GM12878 (cell line): ENCODE results near the gene SDK2. TPM values are rescaled to one million over a fixed set of nuclear protein-coding genes. Genes with fewer than 3 reads are reported as not detected.

Experiments
- ATAC-seq: fragments of 200-7000 bp; cut with Tn5 transposase; 3 replicates; pipeline ENCODE4 v1.9.1; 2020; ENCODE audit warnings: mild to moderate bottlenecking, moderate library complexity
- BruUV-seq: library from RNA; stranded (reverse); fragments of 400-500 nt; replicated peaks from 2 replicates; lab custom pipeline; 2021; lab: Mats Ljungman, UMichigan
- CTCF ChIA-PET: fragments of 300-600 bp; sonication (Branson Sonifier 250); formaldehyde crosslinking; extraction: SDS; loops from one replicate; lab custom pipeline; 2021; ENCODE audit warnings: inconsistent platforms; lab: Yijun Ruan, JAX
- POLR2A ChIA-PET: fragments of 350-600 bp; formaldehyde crosslinking; extraction: SDS; loops from one replicate; lab custom pipeline; 2021; ENCODE audit warnings: inconsistent platforms; lab: Charles Lee
- RAD21 ChIA-PET: fragments of 300-600 bp; sonication (Branson Sonifier 250); formaldehyde crosslinking; loops from one replicate; lab custom pipeline; 2023; ENCODE audit warnings: antibody characterized with exemption; ENCODE audit not compliant: unreplicated experiment; lab: Charles Lee
- SMC1A ChIA-PET: fragments of 300-600 bp; sonication (Branson Sonifier 250); formaldehyde crosslinking; loops from one replicate; lab custom pipeline; 2023; ENCODE audit not compliant: unreplicated experiment, uncharacterized antibody; lab: Charles Lee
- DNase-seq: peaks from one replicate; pipeline ENCODE4 v3.0.0-alpha.2; 2011; ENCODE audit warnings: low read depth, low spot score
- FAIRE-seq: peaks from 3 replicates; lab custom pipeline; 2011; peaks lifted over from hg19 to GRCh38; lab: Jason Lieb, UNC
- H2AFZ ChIP-seq: 2 replicates; pipeline ENCODE4 v1.6.0; 2011; ENCODE audit warnings: low read depth, low read length, control low read depth; ENCODE audit not compliant: control insufficient read depth
- H3K27ac ChIP-seq: 2 replicates; pipeline ENCODE4 v1.5.1; 2011; ENCODE audit warnings: control low read depth; ENCODE audit not compliant: control insufficient read depth, insufficient read depth
- H3K27me3 ChIP-seq, 2 experiments: replicated peaks in 1 of 2; 2 replicates each; pipeline versions ENCODE4 v1.6.0 to v1.6.1; 2011; ENCODE audit warnings: low read length in 1 of 2; ENCODE audit not compliant: control insufficient read depth in 2 of 2, insufficient read depth in 2 of 2
- H3K36me3 ChIP-seq, 2 experiments: 2 replicates each; pipeline ENCODE4 v1.5.1; 2011; ENCODE audit warnings: low read length in 1 of 2; ENCODE audit not compliant: control insufficient read depth in 2 of 2, insufficient read depth in 2 of 2
- H3K4me1 ChIP-seq: 2 replicates; pipeline ENCODE4 v1.6.1; 2011; ENCODE audit warnings: mild to moderate bottlenecking, low read length, moderate library complexity, mixed read lengths; ENCODE audit not compliant: control insufficient read depth, insufficient read depth
- H3K4me2 ChIP-seq: 2 replicates; pipeline ENCODE4 v1.6.0; 2011; ENCODE audit warnings: control low read depth; ENCODE audit not compliant: control insufficient read depth, insufficient read depth
- H3K4me3 ChIP-seq: fragments of 200-600 bp; sonication (generic); 2 replicates; pipeline ENCODE4 v1.5.1; 2016
- H3K79me2 ChIP-seq: 2 replicates; pipeline ENCODE4 v1.6.0; 2011; ENCODE audit warnings: low read length; ENCODE audit not compliant: control insufficient read depth, insufficient read depth
- H3K9ac ChIP-seq: 2 replicates; pipeline ENCODE4 v1.8.0; 2011; ENCODE audit warnings: low read length, control low read depth, mixed read lengths; ENCODE audit not compliant: control insufficient read depth, insufficient read depth
- H3K9me3 ChIP-seq: replicated peaks from 3 replicates; pipeline ENCODE4 v1.5.1; 2011; ENCODE audit warnings: mild to moderate bottlenecking, low read length; ENCODE audit not compliant: control insufficient read depth, insufficient read depth
- H4K20me1 ChIP-seq: 2 replicates; pipeline ENCODE4 v1.6.0; 2011; ENCODE audit not compliant: control insufficient read depth, insufficient read depth
- CHD2 ChIP-seq: IDR thresholded peaks from 2 replicates; pipeline ENCODE4 v1.6.1; 2011; ENCODE audit warnings: low read depth, low read length, improper control_type of control experiment, borderline replicate concordance
- LARP7 ChIP-seq: fragments of 450-650 bp; IDR thresholded peaks from 2 replicates; pipeline ENCODE4 v1.6.1; 2017; ENCODE audit warnings: mild to moderate bottlenecking
- TCF7 ChIP-seq: IDR thresholded peaks from 2 replicates; pipeline ENCODE4 v1.6.1; 2014; ENCODE audit warnings: antibody characterized with exemption, borderline replicate concordance
- WGBS: methylation state at CpG from one replicate; pipeline ENCODE4 v1.1.6; 2016; ENCODE audit warnings: low lambda C conversion rate; ENCODE audit not compliant: insufficient replicate concordance, insufficient coverage; ENCODE audit errors: missing lambda C conversion rate; 5-methylcytosine and 5-hydroxymethylcytosine counted together
- in situ Hi-C: fragments of 300-500 bp; cut with MboI; formaldehyde crosslinking; loops from 9 replicates; pipeline ENCODE4 v1.14.3; 2018; ENCODE audit warnings: mixed read lengths
- intact Hi-C: fragments of 100-400 bp; cut with micrococcal nuclease; formaldehyde crosslinking; loops from one replicate; pipeline ENCODE4 v1.14.2; 2022; ENCODE audit not compliant: unreplicated experiment
- polyA plus RNA-seq, 11 experiments: library from polyadenylated mRNA; depleted of rRNA in 4 of 11; unstranded in 6 of 11; stranded (reverse) in 5 of 11; fragments of >200 nt; fragmentation: Nextera tagmentation in 4 of 11; fragmentation: Illumina TruSeq in 1 of 11; extraction: Ambion mirVana in 4 of 11; extraction: Trizol in 1 of 11; gene quantifications; 1 replicate in 1 of 11; 2 replicates in 10 of 11; pipeline versions ENCODE4 v1.2.1 to v1.2.3, GENCODE V29; 2011 to 2016; ENCODE audit warnings: inconsistent platforms in 2 of 11, missing spikeins in 2 of 11, low read depth in 1 of 11
- total RNA-seq, 4 experiments: library from RNA; depleted of rRNA in 3 of 4; stranded (reverse); fragments of >200 nt in 3 of 4; fragmentation: Illumina TruSeq in 1 of 4; extraction: Trizol in 1 of 4; gene quantifications; 2 replicates each; pipeline versions ENCODE4 v1.2.1 to v1.2.3, GENCODE V29; 2013 to 2021
- TF ChIP-seq, protein P1 (sequence below): IDR thresholded peaks from 2 replicates; pipeline ENCODE4 v1.6.1; 2012; ENCODE audit warnings: low read length, inconsistent platforms

Gene SDK2
- total and polyA plus RNA-seq, 10 of the 15 experiments (the other 5 are each of a cell fraction or from before 2014, with no cell fraction given): 0.03 to 0.08 (median 0.03) TPM; not detected in 7

DNA sequence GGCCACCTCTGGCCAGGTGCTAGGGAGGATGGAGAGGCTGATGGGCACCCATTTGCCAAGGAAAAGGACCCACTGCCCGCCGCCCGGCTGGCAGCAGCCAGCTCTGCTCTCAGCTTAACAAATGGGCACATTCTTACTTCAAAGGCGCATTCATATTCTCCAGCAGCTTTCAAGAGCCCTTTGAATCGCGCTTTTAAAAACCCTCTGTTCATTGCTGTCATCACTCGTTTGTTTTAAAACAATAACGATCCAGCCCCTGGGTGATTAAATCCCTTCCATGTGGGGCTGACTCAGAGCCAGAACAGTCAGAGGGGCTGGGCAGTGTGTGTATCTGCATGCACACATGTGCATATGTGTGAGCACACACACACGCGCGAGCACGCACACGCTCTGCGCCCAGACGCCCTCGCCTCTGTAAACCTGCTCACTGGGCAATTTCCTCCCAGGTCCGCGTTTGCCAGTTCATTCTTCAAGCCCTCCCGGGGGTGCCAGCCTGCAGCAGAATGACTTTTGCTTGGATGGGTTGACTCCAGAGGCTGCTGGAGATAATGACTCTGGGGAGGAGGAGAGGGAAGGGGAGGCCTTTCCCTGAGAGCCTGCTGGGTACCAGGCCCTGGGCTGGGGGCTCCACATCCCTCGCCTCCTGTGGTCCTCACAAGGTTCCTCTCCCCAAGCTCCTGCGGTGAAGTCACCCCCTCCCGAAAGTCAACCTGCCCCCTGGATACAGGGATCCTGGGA lies 133.1 kb downstream of the SDK2 start:
- no TSS peak for BruUV-seq
- Histone ChIP-seq H3K9me3 (no peaks in the 10 kb centered on the region), H3K4me2 (no peak overlapping the region), H3K4me1 (no peaks in the 10 kb centered on the region), H3K36me3 (no peaks in the 10 kb centered on the region), H3K27ac (no peak overlapping the region), H2AFZ (no peak overlapping the region), H4K20me1 (no peaks in the 10 kb centered on the region), H3K9ac (no peak overlapping the region), H3K79me2 (no peaks in the 10 kb centered on the region), H3K4me3 (no peak overlapping the region), H3K27me3 (no peaks in the 10 kb centered on the region; a peak in 1 of 4 replicates)
- TF ChIP-seq CHD2: no peak
- TF ChIP-seq, protein P1, sequence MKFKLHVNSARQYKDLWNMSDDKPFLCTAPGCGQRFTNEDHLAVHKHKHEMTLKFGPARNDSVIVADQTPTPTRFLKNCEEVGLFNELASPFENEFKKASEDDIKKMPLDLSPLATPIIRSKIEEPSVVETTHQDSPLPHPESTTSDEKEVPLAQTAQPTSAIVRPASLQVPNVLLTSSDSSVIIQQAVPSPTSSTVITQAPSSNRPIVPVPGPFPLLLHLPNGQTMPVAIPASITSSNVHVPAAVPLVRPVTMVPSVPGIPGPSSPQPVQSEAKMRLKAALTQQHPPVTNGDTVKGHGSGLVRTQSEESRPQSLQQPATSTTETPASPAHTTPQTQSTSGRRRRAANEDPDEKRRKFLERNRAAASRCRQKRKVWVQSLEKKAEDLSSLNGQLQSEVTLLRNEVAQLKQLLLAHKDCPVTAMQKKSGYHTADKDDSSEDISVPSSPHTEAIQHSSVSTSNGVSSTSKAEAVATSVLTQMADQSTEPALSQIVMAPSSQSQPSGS: no peak
- no peak for TF ChIP-seq LARP7
- TF ChIP-seq TCF7: no peak
- 54% methylated on average over 22 of the region's 22 CpGs for WGBS
- ChIA-PET RAD21 (no interaction called here), POLR2A (no interaction called here), CTCF (interaction anchor here (0.6 kb wide), 1 partner anchor 17 kb away, joined by 4 read pairs; no protein-coding TSS in a partner anchor), SMC1A (no interaction called here)
- in situ Hi-C loops (no loop called here), intact Hi-C loops (no loop called here)
- no peak for FAIRE-seq
- ATAC-seq: no peak
- no peak for DNase-seq
